Measurements from ENCODE around the gene LRBA. TPM values are rescaled to one million over a fixed set of nuclear protein-coding genes. Genes with fewer than 3 reads are reported as not detected.

LRBA gene
- total and polyA plus RNA-seq, 4 donors, result 11.8 to 149 (median 34.2) TPM

GRCh38 chr4:150679018-150679764 lies 335.9 kb downstream of the LRBA start:
- peaks cover 0 to 2% (median 0%) of the 10 kb centered on the region in 4 donors for H3K36me3 ChIP-seq (ENCODE audit: control insufficient read depth in 4 of 4, insufficient read depth in 4 of 4, low read length in 4 of 4)
- WGBS, 2 donors, result 83 to 91% methylated on average over 5 of the region's 5 CpGs
- no peak overlapping the region for H3K9ac ChIP-seq (ENCODE audit: insufficient read depth in 1 of 2, low read length in 2 of 2)
- H3K9me3 ChIP-seq (ENCODE audit: control insufficient read depth in 4 of 4, insufficient read depth in 3 of 4, low read length in 3 of 4), result peaks cover 0 to 1% (median 0%) of the 10 kb centered on the region in 4 donors
- H3K4me3 ChIP-seq, result no peak overlapping the region
- DNase-seq (no peak), ATAC-seq (ENCODE audit: insufficient read depth, low FRiP score) (no peak)
- H3K27ac ChIP-seq (ENCODE audit: low read depth in 1 of 2, low read length in 1 of 2), result no peak overlapping the region
- TF ChIP-seq, protein P1, sequence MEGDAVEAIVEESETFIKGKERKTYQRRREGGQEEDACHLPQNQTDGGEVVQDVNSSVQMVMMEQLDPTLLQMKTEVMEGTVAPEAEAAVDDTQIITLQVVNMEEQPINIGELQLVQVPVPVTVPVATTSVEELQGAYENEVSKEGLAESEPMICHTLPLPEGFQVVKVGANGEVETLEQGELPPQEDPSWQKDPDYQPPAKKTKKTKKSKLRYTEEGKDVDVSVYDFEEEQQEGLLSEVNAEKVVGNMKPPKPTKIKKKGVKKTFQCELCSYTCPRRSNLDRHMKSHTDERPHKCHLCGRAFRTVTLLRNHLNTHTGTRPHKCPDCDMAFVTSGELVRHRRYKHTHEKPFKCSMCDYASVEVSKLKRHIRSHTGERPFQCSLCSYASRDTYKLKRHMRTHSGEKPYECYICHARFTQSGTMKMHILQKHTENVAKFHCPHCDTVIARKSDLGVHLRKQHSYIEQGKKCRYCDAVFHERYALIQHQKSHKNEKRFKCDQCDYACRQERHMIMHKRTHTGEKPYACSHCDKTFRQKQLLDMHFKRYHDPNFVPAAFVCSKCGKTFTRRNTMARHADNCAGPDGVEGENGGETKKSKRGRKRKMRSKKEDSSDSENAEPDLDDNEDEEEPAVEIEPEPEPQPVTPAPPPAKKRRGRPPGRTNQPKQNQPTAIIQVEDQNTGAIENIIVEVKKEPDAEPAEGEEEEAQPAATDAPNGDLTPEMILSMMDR (IDR thresholded peaks at IDR 0.05; ENCODE audit: control extremely low read depth, extremely low read depth), result no peak
- no peaks in the 10 kb centered on the region for H3K4me1 ChIP-seq (ENCODE audit: control insufficient read depth in 5 of 5, insufficient read depth in 5 of 5, low read length in 5 of 5)
- H3K27me3 ChIP-seq (ENCODE audit: control insufficient read depth in 3 of 3, insufficient read depth in 3 of 3, low read length in 2 of 3), result no peaks in the 10 kb centered on the region

DNA sequence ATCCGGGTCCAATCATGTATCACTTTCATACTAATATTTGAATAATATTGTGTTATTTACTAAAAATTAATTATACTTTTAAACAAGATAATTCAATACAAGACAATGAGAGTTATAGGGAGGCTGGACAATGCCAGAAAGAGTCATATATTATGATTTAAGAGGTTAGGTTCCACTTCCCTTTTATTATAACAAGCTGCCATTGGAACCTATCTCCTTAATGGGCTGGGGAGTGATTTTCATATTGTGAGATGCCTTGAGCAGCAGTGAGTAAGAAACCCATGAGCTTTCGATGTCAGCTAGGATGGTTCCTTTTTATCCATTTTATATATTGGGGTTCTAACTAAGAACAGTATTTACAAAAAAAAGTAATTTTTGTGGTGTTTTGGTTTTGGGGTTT lies 341.3 kb downstream of the LRBA start:
- Histone ChIP-seq H3K36me3 (ENCODE audit: control insufficient read depth in 4 of 4, insufficient read depth in 4 of 4, low read length in 4 of 4) (no peaks in the 10 kb centered on the region), H3K9ac (ENCODE audit: insufficient read depth in 1 of 2, low read length in 2 of 2) (no peak overlapping the region), H3K27me3 (ENCODE audit: control insufficient read depth in 3 of 3, insufficient read depth in 3 of 3, low read length in 2 of 3) (no peaks in the 10 kb centered on the region), H3K27ac (ENCODE audit: low read depth in 1 of 2, low read length in 1 of 2) (no peak overlapping the region), H3K4me1 (ENCODE audit: control insufficient read depth in 5 of 5, insufficient read depth in 5 of 5, low read length in 5 of 5) (no peaks in the 10 kb centered on the region), H3K4me3 (no peak overlapping the region), H3K9me3 (ENCODE audit: control insufficient read depth in 4 of 4, insufficient read depth in 3 of 4, low read length in 3 of 4) (no peaks in the 10 kb centered on the region)
- ATAC-seq (ENCODE audit: insufficient read depth, low FRiP score) (no peak), DNase-seq (no peak)
- TF ChIP-seq, protein P1 (IDR thresholded peaks at IDR 0.05; ENCODE audit: control extremely low read depth, extremely low read depth), result no peak
- 91 to 95% methylated on average over 2 of the region's 2 CpGs for WGBS, 2 donors

DNA sequence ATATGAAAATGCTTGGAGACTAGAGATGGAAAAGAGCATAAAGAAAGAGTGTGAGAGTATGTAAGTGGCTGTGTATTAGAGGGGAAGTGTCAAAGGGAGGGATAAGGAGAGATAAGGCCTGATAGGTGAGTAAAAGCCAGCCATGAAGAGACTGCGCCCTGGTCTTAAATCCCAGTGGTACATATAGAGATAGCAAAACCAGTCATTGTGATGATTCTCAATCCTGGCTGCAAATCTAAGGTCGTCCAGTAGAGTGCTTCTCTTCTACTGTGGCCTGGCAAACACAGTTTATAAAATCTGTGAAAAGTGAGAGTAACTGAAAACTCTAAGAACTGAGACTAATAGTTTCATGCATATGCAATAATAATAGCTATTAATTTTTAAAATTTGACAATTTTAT lies 346.3 kb downstream of the LRBA start:
- H3K4me3 ChIP-seq, result no peak overlapping the region
- no peaks in the 10 kb centered on the region for H3K27me3 ChIP-seq (ENCODE audit: control insufficient read depth in 3 of 3, insufficient read depth in 3 of 3, low read length in 2 of 3)
- no peaks in the 10 kb centered on the region for H3K4me1 ChIP-seq (ENCODE audit: control insufficient read depth in 5 of 5, insufficient read depth in 5 of 5, low read length in 5 of 5)
- H3K9me3 ChIP-seq (ENCODE audit: control insufficient read depth in 4 of 4, insufficient read depth in 3 of 4, low read length in 3 of 4), result no peaks in the 10 kb centered on the region
- 91 to 96% methylated on average over 2 of the region's 2 CpGs for WGBS, 2 donors
- DNase-seq (no peak), ATAC-seq (ENCODE audit: insufficient read depth, low FRiP score) (no peak)
- H3K9ac ChIP-seq (ENCODE audit: insufficient read depth in 1 of 2, low read length in 2 of 2), result no peak overlapping the region
- no peaks in the 10 kb centered on the region for H3K36me3 ChIP-seq (ENCODE audit: control insufficient read depth in 4 of 4, insufficient read depth in 4 of 4, low read length in 4 of 4)
- no peak overlapping the region for H3K27ac ChIP-seq (ENCODE audit: low read depth in 1 of 2, low read length in 1 of 2)
- TF ChIP-seq, protein P1 (IDR thresholded peaks at IDR 0.05; ENCODE audit: control extremely low read depth, extremely low read depth), result no peak
